Spinal cord (tissue), 10 donors: ENCODE measurements around the gene HNRNPH2. TPM values are rescaled to one million over a fixed set of nuclear protein-coding genes. Genes with fewer than 3 reads are reported as not detected.

Source experiments
- DNase-seq, 6 donors: peaks; one replicate each; pipeline versions ENCODE4 v3.0.0 to v3.0.0-alpha.2; 2013 to 2015; ENCODE audit warnings: low spot score in 6 of 6, low read depth in 4 of 6
- H3K27ac ChIP-seq: one replicate; pipeline ENCODE4 v1.5.1; 2013; ENCODE audit warnings: low read depth, low read length, control low read depth
- H3K27me3 ChIP-seq: one replicate; pipeline ENCODE4 v1.6.1; 2013; ENCODE audit warnings: low read length; ENCODE audit not compliant: control insufficient read depth, insufficient read depth
- H3K36me3 ChIP-seq: one replicate; pipeline ENCODE4 v1.6.1; 2013; ENCODE audit warnings: low read length; ENCODE audit not compliant: control insufficient read depth, insufficient read depth
- H3K4me1 ChIP-seq: one replicate; pipeline ENCODE4 v1.6.1; 2013; ENCODE audit warnings: low read length; ENCODE audit not compliant: control insufficient read depth, insufficient read depth
- H3K4me3 ChIP-seq: one replicate; pipeline ENCODE4 v1.5.1; 2013; ENCODE audit warnings: low read depth, low read length, control low read depth
- H3K9me3 ChIP-seq: one replicate; pipeline ENCODE4 v1.6.1; 2013; ENCODE audit warnings: low read length; ENCODE audit not compliant: control insufficient read depth, insufficient read depth
- WGBS: methylation state at CpG from one replicate; pipeline ENCODE4 v1.1.5; 2013; ENCODE audit warnings: missing lambda C conversion rate; ENCODE audit not compliant: insufficient coverage; 5-methylcytosine and 5-hydroxymethylcytosine counted together
- long read RNA-seq, 4 donors: transcript quantifications; one replicate each; lab custom pipeline, GENCODE V29; 2026
- polyA plus RNA-seq, 2 donors: library from polyadenylated mRNA; unstranded; fragments of 120-200 nt; gene quantifications; one replicate each; pipeline ENCODE4 v1.2.1, GENCODE V29; 2013; ENCODE audit not compliant: insufficient read length in 2 of 2
- total RNA-seq, 2 donors: library from RNA; depleted of rRNA in 1 of 2; stranded (reverse); fragments of 120-200 nt in 1 of 2; fragments of >200 nt in 1 of 2; gene quantifications; one replicate each; pipeline versions ENCODE4 v1.2.3 to v1.2.4, GENCODE V29; 2013 to 2014
- donor health status: healthy.

The HNRNPH2 gene, protein sequence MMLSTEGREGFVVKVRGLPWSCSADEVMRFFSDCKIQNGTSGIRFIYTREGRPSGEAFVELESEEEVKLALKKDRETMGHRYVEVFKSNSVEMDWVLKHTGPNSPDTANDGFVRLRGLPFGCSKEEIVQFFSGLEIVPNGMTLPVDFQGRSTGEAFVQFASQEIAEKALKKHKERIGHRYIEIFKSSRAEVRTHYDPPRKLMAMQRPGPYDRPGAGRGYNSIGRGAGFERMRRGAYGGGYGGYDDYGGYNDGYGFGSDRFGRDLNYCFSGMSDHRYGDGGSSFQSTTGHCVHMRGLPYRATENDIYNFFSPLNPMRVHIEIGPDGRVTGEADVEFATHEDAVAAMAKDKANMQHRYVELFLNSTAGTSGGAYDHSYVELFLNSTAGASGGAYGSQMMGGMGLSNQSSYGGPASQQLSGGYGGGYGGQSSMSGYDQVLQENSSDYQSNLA
- total RNA-seq (10 to 100 TPM; 63.7 to 75.1 TPM), polyA plus RNA-seq (100 to 1,000 TPM in 1 of 2 donors, 10 to 100 TPM in 1; 96.5 to 111 TPM)
- long read RNA-seq, donor 1, transcript HNRNPH2-201 (2 exons, 2,223 nt) = major isoform, 32 of 32 reads
- long read RNA-seq, donor 1, partial matches to known transcripts = 0 of 32 reads
- long read RNA-seq, donor 1, other reads (novel, unspliced or antisense) = 0 of 32 reads
- long read RNA-seq, donor 2, transcript HNRNPH2-201 (2 exons, 2,223 nt) = major isoform, 16 of 16 reads
- long read RNA-seq, donor 2, partial matches to known transcripts = 0 of 16 reads
- long read RNA-seq, donor 2, other reads (novel, unspliced or antisense) = 0 of 16 reads
- long read RNA-seq, donor 3, transcript HNRNPH2-201 (2 exons, 2,223 nt) = major isoform, 20 of 20 reads
- long read RNA-seq, donor 3, partial matches to known transcripts = 0 of 20 reads
- long read RNA-seq, donor 3, other reads (novel, unspliced or antisense) = 0 of 20 reads
- long read RNA-seq, donor 4, transcript HNRNPH2-201 (2 exons, 2,223 nt) = major isoform, 27 of 27 reads
- long read RNA-seq, donor 4, partial matches to known transcripts = 0 of 27 reads
- long read RNA-seq, donor 4, other reads (novel, unspliced or antisense) = 0 of 27 reads

- 22% methylated on average over 36 of the region's 47 CpGs for WGBS
- peak within 1 kb of the TSS; percentile 78 for H3K4me3 ChIP-seq
- no peaks in the 10 kb centered on the region for H3K4me1 ChIP-seq
- peak within 1 kb of the TSS; percentile 91 for H3K27ac ChIP-seq
- no peaks in the 10 kb centered on the region for H3K9me3 ChIP-seq
- H3K27me3 ChIP-seq = no peaks in the 10 kb centered on the region
- peak; percentile 86 to 99 (median 92) for DNase-seq
- peaks cover 6% of the 10 kb centered on the region for H3K36me3 ChIP-seq
Observed at GRCh38 chrX:101407748-101408531, at the start of gene HNRNPH2, which contains the start of gene GLA. Gene HNRNPH2 (plus strand): TSS chrX:101408222. CDS start chrX:101411989, 3,767 bp downstream. Gene GLA (minus strand): TSS chrX:101407925. CDS start chrX:101407903, 22 bp downstream.

DNA sequence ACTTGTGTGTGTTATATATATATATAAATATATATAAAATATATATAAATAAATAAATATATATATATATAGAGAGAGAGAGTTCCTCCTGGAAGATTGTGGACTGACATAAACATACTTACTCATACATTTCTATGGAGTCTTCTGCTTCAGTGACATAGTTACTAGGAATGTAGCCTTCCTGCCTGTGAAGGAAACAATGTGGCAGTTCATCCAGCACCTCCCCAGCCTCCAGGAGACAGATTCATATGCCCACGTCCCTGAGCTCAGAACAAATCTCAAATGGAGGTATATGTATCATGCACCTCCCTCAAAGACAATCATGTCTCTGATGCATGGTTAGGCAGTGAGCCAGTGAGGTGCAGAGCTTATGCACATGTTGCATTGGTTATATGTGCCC, 48.1 kb upstream of the HNRNPH2 start:
- H3K9me3 ChIP-seq = no peaks in the 10 kb centered on the region
- no peak overlapping the region for H3K4me3 ChIP-seq
- H3K36me3 ChIP-seq = no peaks in the 10 kb centered on the region
- H3K27me3 ChIP-seq = peaks cover 7% of the 10 kb centered on the region
- H3K4me1 ChIP-seq = no peaks in the 10 kb centered on the region
- no peak overlapping the region for H3K27ac ChIP-seq
- no peak for DNase-seq
- no CpG with 5 or more reads among the region's 1 CpG for WGBS

- 57% methylated on average over 3 of the region's 7 CpGs for WGBS
- H3K27ac ChIP-seq = no peak overlapping the region
- no peaks in the 10 kb centered on the region for H3K36me3 ChIP-seq
- peaks cover 10% of the 10 kb centered on the region for H3K27me3 ChIP-seq
- no peaks in the 10 kb centered on the region for H3K9me3 ChIP-seq
- no peak overlapping the region for H3K4me3 ChIP-seq
- H3K4me1 ChIP-seq = no peaks in the 10 kb centered on the region
- no peak for DNase-seq
Observed at GRCh38 chrX:101360390-101360789, 47.6 kb upstream of the HNRNPH2 start.

GRCh38 chrX:101362116-101362515, 45.9 kb upstream of the HNRNPH2 start:
- no peaks in the 10 kb centered on the region for H3K4me1 ChIP-seq
- no peak overlapping the region for H3K27ac ChIP-seq
- H3K27me3 ChIP-seq = peaks cover 9% of the 10 kb centered on the region
- no peaks in the 10 kb centered on the region for H3K36me3 ChIP-seq
- no peak overlapping the region for H3K4me3 ChIP-seq
- DNase-seq = no peak
- 81% methylated on average over 3 of the region's 3 CpGs for WGBS
- no peaks in the 10 kb centered on the region for H3K9me3 ChIP-seq

DNA sequence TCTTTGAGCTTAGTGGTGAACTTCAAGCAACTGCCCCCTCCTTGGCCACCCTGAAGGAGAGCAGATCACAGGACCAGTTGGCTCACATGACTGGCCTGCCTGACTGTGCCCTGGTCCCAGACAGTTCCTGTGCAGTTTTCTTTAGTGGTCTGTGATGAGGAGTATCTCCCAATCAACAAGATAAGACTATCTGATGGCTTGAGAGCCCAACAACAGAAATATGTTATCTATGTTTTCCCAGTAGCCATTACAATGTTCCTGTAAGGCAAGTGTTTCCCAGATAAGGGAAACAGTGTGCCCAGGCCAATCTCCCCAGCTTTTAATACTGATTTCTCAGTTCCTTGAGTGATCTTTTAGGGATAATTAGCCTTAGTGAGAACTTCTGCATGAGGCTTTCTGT, 45.3 kb upstream of the HNRNPH2 start:
- DNase-seq = no peak
- H3K36me3 ChIP-seq = no peaks in the 10 kb centered on the region
- H3K27ac ChIP-seq = no peak overlapping the region
- no peaks in the 10 kb centered on the region for H3K4me1 ChIP-seq
- no peak overlapping the region for H3K4me3 ChIP-seq
- no peaks in the 10 kb centered on the region for H3K9me3 ChIP-seq
- peaks cover 8% of the 10 kb centered on the region for H3K27me3 ChIP-seq

DNA sequence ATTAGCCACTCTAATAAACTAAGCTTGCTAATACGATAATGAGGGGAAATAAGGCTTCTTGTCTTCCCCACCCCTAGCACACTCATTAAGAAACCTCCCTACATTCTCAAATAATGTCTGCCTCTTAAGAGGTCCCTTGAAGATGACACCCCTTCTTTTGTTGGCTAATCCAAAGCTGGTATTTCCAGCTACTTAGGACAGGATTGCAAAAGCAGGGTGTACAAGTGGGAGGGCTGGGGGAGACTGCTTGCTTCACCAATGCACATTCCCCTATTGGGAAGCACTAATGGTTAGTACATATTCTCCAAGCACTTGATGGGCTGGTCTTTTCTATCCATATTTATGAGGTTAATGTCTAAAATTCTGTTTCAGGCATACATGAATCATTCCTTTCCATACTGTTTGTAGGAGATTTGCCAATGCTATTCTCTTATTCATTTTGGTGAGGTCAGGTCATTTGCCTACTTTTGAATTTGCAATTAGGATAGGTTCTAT, 42.7 kb upstream of the HNRNPH2 start:
- Histone ChIP-seq H3K4me3 (no peak overlapping the region), H3K36me3 (no peaks in the 10 kb centered on the region), H3K4me1 (no peaks in the 10 kb centered on the region), H3K27ac (no peak overlapping the region), H3K27me3 (peaks cover 10% of the 10 kb centered on the region), H3K9me3 (no peaks in the 10 kb centered on the region)
- no peak for DNase-seq
- WGBS = no CpG with 5 or more reads among the region's 1 CpG

GRCh38 chrX:101368800-101369199, 39.2 kb upstream of the HNRNPH2 start:
- Histone ChIP-seq H3K4me1 (no peaks in the 10 kb centered on the region), H3K4me3 (no peak overlapping the region), H3K9me3 (no peaks in the 10 kb centered on the region), H3K27me3 (peaks cover 9% of the 10 kb centered on the region), H3K27ac (no peak overlapping the region), H3K36me3 (no peaks in the 10 kb centered on the region)
- no peak for DNase-seq

DNA sequence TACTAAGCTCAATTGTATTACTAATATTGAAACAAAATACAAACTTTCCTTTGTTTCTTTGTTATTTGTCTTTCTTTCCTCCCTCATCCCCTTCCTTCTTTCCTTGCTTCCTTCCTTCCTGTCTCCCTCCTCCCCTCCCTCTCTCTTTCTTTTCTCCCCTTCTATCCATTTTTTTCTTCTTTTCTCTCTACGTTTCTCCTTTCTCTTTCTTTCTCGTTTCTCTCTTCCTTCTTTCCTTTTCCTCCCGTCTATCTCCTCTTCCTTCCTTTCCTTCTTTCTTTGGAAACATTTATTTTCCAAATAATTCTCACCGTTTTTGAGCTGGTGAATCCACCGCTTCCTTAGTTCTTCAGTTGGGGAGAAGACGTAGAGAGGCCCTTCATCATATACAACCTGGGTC, 38.3 kb upstream of the HNRNPH2 start:
- Histone ChIP-seq H3K36me3 (no peaks in the 10 kb centered on the region), H3K4me3 (no peak overlapping the region), H3K27me3 (peaks cover 9% of the 10 kb centered on the region), H3K27ac (no peak overlapping the region), H3K4me1 (no peaks in the 10 kb centered on the region), H3K9me3 (no peaks in the 10 kb centered on the region)
- 62% methylated on average over 3 of the region's 6 CpGs for WGBS
- no peak for DNase-seq
